T-helper 1 cell (primary cell): ENCODE measurements around the gene SLC46A3.

Experiments
- DNase-seq, 5 donors: peaks; one replicate each; pipeline ENCODE4 v3.0.0-alpha.2; 2012 to 2020

The SLC46A3 gene

DNA sequence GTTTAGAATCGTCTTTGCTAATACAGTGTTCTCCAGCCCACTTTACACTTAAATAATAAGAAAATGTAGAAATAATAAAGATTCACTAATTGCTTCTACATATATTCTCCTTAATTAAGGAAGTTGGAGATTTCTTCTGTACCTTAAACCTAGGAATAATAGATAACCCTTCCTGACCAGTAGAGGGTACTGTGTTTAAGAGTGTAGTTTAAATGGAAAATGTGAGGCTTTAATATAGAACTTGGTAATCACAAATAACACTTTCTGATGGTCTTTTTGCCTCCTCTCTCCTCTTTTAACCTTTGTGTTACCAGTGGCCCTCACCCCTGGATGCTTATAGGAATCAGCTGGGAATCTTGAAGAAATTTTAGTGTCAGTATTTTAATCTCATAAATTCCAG lies 39.1 kb downstream of the SLC46A3 start:
- DNase-seq = no peak

GRCh38 chr13:28678809-28679208 lies 40.0 kb downstream of the SLC46A3 start:
- no peak for DNase-seq

- DNase-seq = no peak
Measured at GRCh38 chr13:28671126-28671792, 47.5 kb downstream of the SLC46A3 start.

- no peak for DNase-seq
Measured at GRCh38 chr13:28666897-28667488, 51.8 kb downstream of the SLC46A3 start.

- DNase-seq = peak in 1 of 5 donors; percentile 72
Measured at GRCh38 chr13:28659621-28659970, 59.2 kb downstream of the SLC46A3 start.

DNA sequence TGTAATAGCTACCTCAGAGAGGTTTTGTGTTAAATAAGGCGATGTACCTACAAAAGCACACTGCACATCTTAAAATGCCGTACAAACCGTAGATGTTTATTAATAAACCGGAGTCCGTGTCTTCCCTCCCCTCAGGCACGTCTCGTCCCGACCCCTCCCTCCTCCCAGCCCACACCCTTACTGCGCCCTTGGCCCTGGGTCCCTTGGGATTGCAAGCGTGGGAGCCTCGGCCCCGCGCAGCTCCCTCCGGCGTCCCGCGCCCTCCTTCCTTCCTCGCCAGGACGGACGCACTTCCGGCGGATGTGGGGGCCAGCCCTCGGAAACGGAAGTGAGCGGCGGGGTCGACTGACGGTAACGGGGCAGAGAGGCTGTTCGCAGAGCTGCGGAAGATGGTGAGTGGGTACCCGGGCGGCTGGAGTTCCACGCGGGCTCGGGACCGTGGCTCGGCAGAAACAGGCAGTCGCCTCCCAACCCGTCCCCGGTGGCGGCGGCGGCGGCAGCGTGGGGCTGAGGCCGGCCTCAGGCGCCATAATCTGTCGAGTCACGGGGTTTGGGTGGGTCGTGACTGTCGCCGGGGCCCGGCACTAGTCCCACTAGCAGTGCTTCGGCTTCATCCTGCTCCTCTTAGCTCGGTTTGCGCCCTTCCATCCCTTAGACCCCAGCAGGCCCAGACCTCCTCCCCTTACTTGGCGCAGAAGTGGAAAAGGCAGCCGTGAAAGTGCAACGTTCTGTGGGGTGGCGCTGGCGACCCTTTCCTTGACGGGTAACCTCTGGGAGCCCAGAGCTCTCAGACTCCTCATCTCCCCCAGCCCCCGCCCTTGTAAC lies 59.8 kb downstream of the SLC46A3 start, which contains the start of gene POMP:
POMP (plus strand) TSS at position 335 of the 825 bp plus-strand sequence; CDS start at position 390, 55 bp downstream.
- DNase-seq = peak; percentile 81 to 92 (median 88)

DNA sequence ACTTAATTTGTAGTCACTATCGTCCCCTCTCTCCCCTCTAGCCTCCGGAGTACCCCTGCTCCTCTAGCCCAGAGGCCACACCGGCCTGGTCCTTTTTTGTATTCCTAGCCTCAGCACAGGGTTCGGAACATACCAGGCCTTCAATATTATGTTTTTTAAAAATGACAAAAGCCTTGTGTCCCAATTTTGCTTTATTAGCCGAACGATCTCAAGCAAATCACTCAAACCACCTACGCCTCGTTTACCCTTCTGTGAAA lies 60.3 kb downstream of the SLC46A3 start:
- DNase-seq = no peak

- peak in 1 of 5 donors; percentile 10 for DNase-seq
Measured at GRCh38 chr13:28657784-28658538, 60.8 kb downstream of the SLC46A3 start.

GRCh38 chr13:28655561-28655960 lies 63.2 kb downstream of the SLC46A3 start:
- no peak for DNase-seq

DNA sequence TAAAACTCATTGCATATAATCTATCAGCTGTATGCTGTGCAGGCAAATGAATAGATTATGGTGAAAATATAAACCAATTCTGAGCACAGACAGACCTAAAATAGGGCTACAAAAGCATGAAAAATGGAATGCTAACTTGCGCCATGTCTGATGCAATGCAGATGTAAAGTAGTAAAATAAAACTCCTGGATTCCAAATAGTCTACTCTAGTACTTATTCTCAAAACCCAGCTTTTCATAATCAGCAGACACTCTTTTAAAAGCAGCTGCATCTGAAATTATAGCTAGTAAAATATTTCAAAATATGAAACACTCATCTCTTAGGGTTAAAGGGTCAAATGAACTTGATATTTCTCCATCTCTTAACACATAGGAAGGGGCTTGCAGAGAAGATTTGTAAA lies 64.5 kb downstream of the SLC46A3 start:
- no peak for DNase-seq

DNA sequence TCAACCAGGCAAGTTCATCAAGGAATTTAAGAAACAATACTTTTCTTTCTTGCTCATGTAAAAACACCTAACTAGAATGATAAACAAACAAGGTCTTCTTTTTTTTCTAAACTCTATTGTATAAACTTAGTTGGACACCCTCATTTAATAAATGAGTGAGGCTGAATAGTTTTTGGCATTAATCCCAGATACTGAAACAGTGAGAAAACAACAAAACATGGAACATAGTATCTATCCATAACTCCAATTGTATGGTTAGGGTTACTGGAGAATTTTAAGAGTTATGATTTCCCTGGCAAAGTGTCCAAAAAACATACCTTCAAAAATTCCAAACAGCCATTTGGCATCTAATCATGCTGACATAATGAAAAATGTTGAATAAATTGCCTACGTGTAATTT lies 65.7 kb downstream of the SLC46A3 start:
- DNase-seq = no peak

DNA sequence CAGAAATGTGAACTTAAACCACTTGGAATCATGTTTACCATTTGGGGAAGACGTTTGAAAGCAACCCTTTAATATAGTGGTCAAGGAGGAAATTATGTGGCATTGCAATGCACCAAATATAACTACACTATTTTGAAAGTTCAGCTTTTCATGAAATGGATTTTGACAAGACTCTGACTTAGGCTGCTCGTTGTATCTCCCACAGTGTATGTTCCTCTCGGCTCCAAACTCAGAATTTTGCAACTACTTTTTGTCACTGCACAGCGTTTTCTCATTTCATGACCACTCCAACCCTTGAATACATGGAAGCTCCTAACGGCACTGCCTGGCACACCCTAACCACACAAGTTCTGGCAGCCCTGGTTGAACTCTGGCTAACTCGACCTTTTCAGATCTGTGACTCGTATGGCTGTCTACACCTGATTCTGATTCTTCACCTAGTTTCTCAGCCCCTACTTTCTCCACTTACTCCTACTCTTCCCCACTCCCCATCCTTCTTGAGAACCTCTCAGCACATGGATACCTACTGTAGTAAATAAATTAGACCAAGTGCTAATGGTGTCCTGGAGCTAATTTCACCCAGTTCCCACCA lies 66.9 kb downstream of the SLC46A3 start:
- DNase-seq = no peak

GRCh38 chr13:28650284-28650683 lies 68.5 kb downstream of the SLC46A3 start:
- DNase-seq = peak in 1 of 5 donors; percentile 15
